ENCODE measurements around the gene VSIG4.

GRCh38 chrX:66019310-66019652 is 20.6 kb downstream of the VSIG4 start:
- TF ChIP-seq CTCF (IDR thresholded peaks at IDR 0.05): no peak
- TF ChIP-seq POLR2A (IDR thresholded peaks at IDR 0.05): no peak
- no peak for TF ChIP-seq POLR2AphosphoS5 (IDR thresholded peaks at IDR 0.05)
